ENCODE results near the gene RUNX2.

RUNX2 gene

GRCh38 chr6:45467853-45468252 is 139.7 kb downstream of the RUNX2 start:
- no peaks in the 10 kb centered on the region for H3K9me3 ChIP-seq (ENCODE audit: control insufficient read depth, low read depth, low read length)
- no peaks in the 10 kb centered on the region for H3K27me3 ChIP-seq (ENCODE audit: control insufficient read depth, insufficient read depth, low read length)
- no peak overlapping the region for H3K9ac ChIP-seq (ENCODE audit: low read length)
- no peak overlapping the region for H3K4me3 ChIP-seq (ENCODE audit: low read length)
- no peak overlapping the region for H3K27ac ChIP-seq (ENCODE audit: low read length)
- no peaks in the 10 kb centered on the region for H3K4me1 ChIP-seq (ENCODE audit: control insufficient read depth, low read depth, low read length)
- no peaks in the 10 kb centered on the region for H3K36me3 ChIP-seq (ENCODE audit: control insufficient read depth, low read depth, low read length)

GRCh38 chr6:45469663-45470062 is 141.5 kb downstream of the RUNX2 start:
- Histone ChIP-seq H3K27me3 (ENCODE audit: control insufficient read depth, insufficient read depth, low read length) (no peaks in the 10 kb centered on the region), H3K36me3 (ENCODE audit: control insufficient read depth, low read depth, low read length) (no peaks in the 10 kb centered on the region), H3K9ac (ENCODE audit: low read length) (no peak overlapping the region), H3K9me3 (ENCODE audit: control insufficient read depth, low read depth, low read length) (no peaks in the 10 kb centered on the region), H3K4me1 (ENCODE audit: control insufficient read depth, low read depth, low read length) (peaks cover 4% of the 10 kb centered on the region), H3K4me3 (ENCODE audit: low read length) (no peak overlapping the region), H3K27ac (ENCODE audit: low read length) (no peak overlapping the region)

GRCh38 chr6:45470131-45470738 is 142.1 kb downstream of the RUNX2 start:
- no peak overlapping the region for H3K27ac ChIP-seq (ENCODE audit: low read length)
- no peaks in the 10 kb centered on the region for H3K36me3 ChIP-seq (ENCODE audit: control insufficient read depth, low read depth, low read length)
- no peaks in the 10 kb centered on the region for H3K9me3 ChIP-seq (ENCODE audit: control insufficient read depth, low read depth, low read length)
- no peak overlapping the region for H3K9ac ChIP-seq (ENCODE audit: low read length)
- no peak overlapping the region for H3K4me3 ChIP-seq (ENCODE audit: low read length)
- H3K4me1 ChIP-seq (ENCODE audit: control insufficient read depth, low read depth, low read length): peaks cover 4% of the 10 kb centered on the region
- H3K27me3 ChIP-seq (ENCODE audit: control insufficient read depth, insufficient read depth, low read length): no peaks in the 10 kb centered on the region

- no peak overlapping the region for H3K4me3 ChIP-seq (ENCODE audit: low read length)
These were observed 144.3 kb downstream of the RUNX2 start for GRCh38 chr6:45472382-45472781.

GRCh38 chr6:45473121-45473993 is 145.2 kb downstream of the RUNX2 start:
- Histone ChIP-seq H3K27me3 (ENCODE audit: control insufficient read depth, insufficient read depth, low read length) (no peaks in the 10 kb centered on the region), H3K4me3 (ENCODE audit: low read length) (no peak overlapping the region), H3K9me3 (ENCODE audit: control insufficient read depth, low read depth, low read length) (no peaks in the 10 kb centered on the region), H3K4me1 (ENCODE audit: control insufficient read depth, low read depth, low read length) (peaks cover 4% of the 10 kb centered on the region), H3K9ac (ENCODE audit: low read length) (no peak overlapping the region), H3K27ac (ENCODE audit: low read length) (no peak overlapping the region), H3K36me3 (ENCODE audit: control insufficient read depth, low read depth, low read length) (no peaks in the 10 kb centered on the region)

More at GRCh38 chr6:45472382-45472781, 144.3 kb downstream of the RUNX2 start:
- Histone ChIP-seq H3K27ac (ENCODE audit: low read length) (no peak overlapping the region), H3K36me3 (ENCODE audit: control insufficient read depth, low read depth, low read length) (no peaks in the 10 kb centered on the region), H3K9ac (ENCODE audit: low read length) (no peak overlapping the region), H3K9me3 (ENCODE audit: control insufficient read depth, low read depth, low read length) (no peaks in the 10 kb centered on the region), H3K27me3 (ENCODE audit: control insufficient read depth, insufficient read depth, low read length) (no peaks in the 10 kb centered on the region), H3K4me1 (ENCODE audit: control insufficient read depth, low read depth, low read length) (peaks cover 4% of the 10 kb centered on the region)

GRCh38 chr6:45474376-45474775 is 146.2 kb downstream of the RUNX2 start:
- peaks cover 4% of the 10 kb centered on the region for H3K4me1 ChIP-seq (ENCODE audit: control insufficient read depth, low read depth, low read length)
- H3K27me3 ChIP-seq (ENCODE audit: control insufficient read depth, insufficient read depth, low read length): no peaks in the 10 kb centered on the region
- H3K4me3 ChIP-seq (ENCODE audit: low read length): no peak overlapping the region
- H3K9me3 ChIP-seq (ENCODE audit: control insufficient read depth, low read depth, low read length): no peaks in the 10 kb centered on the region
- no peak overlapping the region for H3K27ac ChIP-seq (ENCODE audit: low read length)
- H3K9ac ChIP-seq (ENCODE audit: low read length): no peak overlapping the region
- H3K36me3 ChIP-seq (ENCODE audit: control insufficient read depth, low read depth, low read length): no peaks in the 10 kb centered on the region

GRCh38 chr6:45476341-45476740 is 148.2 kb downstream of the RUNX2 start:
- Histone ChIP-seq H3K4me1 (ENCODE audit: control insufficient read depth, low read depth, low read length) (peaks cover 4% of the 10 kb centered on the region), H3K9me3 (ENCODE audit: control insufficient read depth, low read depth, low read length) (no peaks in the 10 kb centered on the region), H3K27me3 (ENCODE audit: control insufficient read depth, insufficient read depth, low read length) (no peaks in the 10 kb centered on the region), H3K9ac (ENCODE audit: low read length) (no peak overlapping the region), H3K4me3 (ENCODE audit: low read length) (no peak overlapping the region), H3K27ac (ENCODE audit: low read length) (no peak overlapping the region), H3K36me3 (ENCODE audit: control insufficient read depth, low read depth, low read length) (no peaks in the 10 kb centered on the region)

- H3K9ac ChIP-seq (ENCODE audit: low read length): no peak overlapping the region
- H3K36me3 ChIP-seq (ENCODE audit: control insufficient read depth, low read depth, low read length): no peaks in the 10 kb centered on the region
- H3K27me3 ChIP-seq (ENCODE audit: control insufficient read depth, insufficient read depth, low read length): no peaks in the 10 kb centered on the region
- H3K4me1 ChIP-seq (ENCODE audit: control insufficient read depth, low read depth, low read length): peaks cover 4% of the 10 kb centered on the region
- H3K4me3 ChIP-seq (ENCODE audit: low read length): no peak overlapping the region
- H3K9me3 ChIP-seq (ENCODE audit: control insufficient read depth, low read depth, low read length): no peaks in the 10 kb centered on the region
- no peak overlapping the region for H3K27ac ChIP-seq (ENCODE audit: low read length)
These were observed 149.1 kb downstream of the RUNX2 start for GRCh38 chr6:45477278-45477677.

GRCh38 chr6:45477790-45478189 is 149.7 kb downstream of the RUNX2 start:
- no peaks in the 10 kb centered on the region for H3K36me3 ChIP-seq (ENCODE audit: control insufficient read depth, low read depth, low read length)
- no peaks in the 10 kb centered on the region for H3K27me3 ChIP-seq (ENCODE audit: control insufficient read depth, insufficient read depth, low read length)
- H3K9me3 ChIP-seq (ENCODE audit: control insufficient read depth, low read depth, low read length): no peaks in the 10 kb centered on the region
- H3K4me1 ChIP-seq (ENCODE audit: control insufficient read depth, low read depth, low read length): peaks cover 4% of the 10 kb centered on the region
- no peak overlapping the region for H3K27ac ChIP-seq (ENCODE audit: low read length)
- no peak overlapping the region for H3K4me3 ChIP-seq (ENCODE audit: low read length)
- H3K9ac ChIP-seq (ENCODE audit: low read length): no peak overlapping the region

- H3K27ac ChIP-seq (ENCODE audit: low read length): no peak overlapping the region
- peaks cover 3% of the 10 kb centered on the region for H3K4me1 ChIP-seq (ENCODE audit: control insufficient read depth, low read depth, low read length)
- H3K4me3 ChIP-seq (ENCODE audit: low read length): no peak overlapping the region
These were observed 150.1 kb downstream of the RUNX2 start for GRCh38 chr6:45478240-45478639.

GRCh38 chr6:45479834-45480751 is 152.0 kb downstream of the RUNX2 start:
- Histone ChIP-seq H3K9me3 (ENCODE audit: control insufficient read depth, low read depth, low read length) (no peaks in the 10 kb centered on the region), H3K27me3 (ENCODE audit: control insufficient read depth, insufficient read depth, low read length) (no peaks in the 10 kb centered on the region), H3K36me3 (ENCODE audit: control insufficient read depth, low read depth, low read length) (no peaks in the 10 kb centered on the region), H3K27ac (ENCODE audit: low read length) (no peak overlapping the region), H3K9ac (ENCODE audit: low read length) (no peak overlapping the region), H3K4me3 (ENCODE audit: low read length) (no peak overlapping the region), H3K4me1 (ENCODE audit: control insufficient read depth, low read depth, low read length) (no peaks in the 10 kb centered on the region)

More at GRCh38 chr6:45478240-45478639, 150.1 kb downstream of the RUNX2 start:
- Histone ChIP-seq H3K9me3 (ENCODE audit: control insufficient read depth, low read depth, low read length) (no peaks in the 10 kb centered on the region), H3K36me3 (ENCODE audit: control insufficient read depth, low read depth, low read length) (no peaks in the 10 kb centered on the region), H3K9ac (ENCODE audit: low read length) (no peak overlapping the region), H3K27me3 (ENCODE audit: control insufficient read depth, insufficient read depth, low read length) (no peaks in the 10 kb centered on the region)

All from iPS-18a (cell line).